Loucy (cell line): ENCODE data around the gene TRAF3IP1.

Experiments
- H2AFZ ChIP-seq: fragments of 200-600 bp; sonication (generic); 2 replicates; pipeline ENCODE4 v1.6.0; 2016; ENCODE audit warnings: antibody characterized with exemption, mild to moderate bottlenecking, low read length, moderate library complexity
- H3F3A ChIP-seq: fragments of 200-600 bp; 2 replicates; pipeline ENCODE4 v1.6.0; 2016; ENCODE audit warnings: antibody characterized with exemption, low read depth, mild to moderate bottlenecking
- H3K27me3 ChIP-seq: fragments of 200-600 bp; sonication (generic); 2 replicates; pipeline ENCODE4 v1.6.1; 2014; ENCODE audit warnings: low read length, mild to moderate bottlenecking; ENCODE audit not compliant: insufficient read depth, poor library complexity, severe bottlenecking
- H3K36me3 ChIP-seq: fragments of 200-600 bp; sonication (generic); 2 replicates; pipeline ENCODE4 v1.6.1; 2016; ENCODE audit warnings: low read length; ENCODE audit not compliant: insufficient read depth
- H3K4me1 ChIP-seq: fragments of 200-600 bp; sonication (generic); 2 replicates; pipeline ENCODE4 v1.5.1; 2014; ENCODE audit warnings: low read length, mild to moderate bottlenecking; ENCODE audit not compliant: insufficient read depth, poor library complexity, severe bottlenecking
- H3K4me2 ChIP-seq: fragments of 200-600 bp; sonication (generic); 2 replicates; pipeline ENCODE4 v1.6.0; 2014; ENCODE audit warnings: antibody characterized with exemption, low read length, low read depth, mild to moderate bottlenecking; ENCODE audit not compliant: poor library complexity, severe bottlenecking
- H3K4me3 ChIP-seq: fragments of 200-600 bp; sonication (generic); 2 replicates; pipeline ENCODE4 v1.5.1; 2014; ENCODE audit warnings: low read length, mild to moderate bottlenecking, mixed read lengths; ENCODE audit not compliant: poor library complexity, severe bottlenecking
- H3K79me2 ChIP-seq: fragments of 200-600 bp; sonication (generic); 2 replicates; pipeline ENCODE4 v1.6.1; 2014; ENCODE audit warnings: low read length; ENCODE audit not compliant: insufficient read depth
- H3K9ac ChIP-seq: fragments of 200-600 bp; sonication (generic); 2 replicates; pipeline ENCODE4 v1.6.0; 2014; ENCODE audit warnings: mild to moderate bottlenecking, low read depth, low read length, moderate library complexity; ENCODE audit not compliant: poor library complexity, severe bottlenecking
- H3K9me2 ChIP-seq: fragments of 200-600 bp; sonication (generic); replicated peaks from 2 replicates; pipeline ENCODE4 v1.6.1; 2016; ENCODE audit warnings: low read depth, low read length, mixed read lengths
- H3K9me3 ChIP-seq: fragments of 200-600 bp; sonication (generic); 2 replicates; pipeline ENCODE4 v1.6.1; 2014; ENCODE audit warnings: mild to moderate bottlenecking, antibody characterized with exemption, low read length, low read depth; ENCODE audit not compliant: insufficient read depth
- H4K20me1 ChIP-seq: fragments of 200-600 bp; sonication (generic); 2 replicates; pipeline ENCODE4 v1.6.0; 2014; ENCODE audit warnings: antibody characterized with exemption, low read length, mild to moderate bottlenecking; ENCODE audit not compliant: insufficient read depth, poor library complexity, severe bottlenecking
- EZH2phosphoT487 ChIP-seq: fragments of 200-600 bp; IDR thresholded peaks from 2 replicates; pipeline ENCODE4 v1.6.1; 2018; ENCODE audit warnings: antibody characterized with exemption, mild to moderate bottlenecking, moderate library complexity, borderline replicate concordance
- TF ChIP-seq, protein P1 (sequence below): fragments of 200-600 bp; sonication (generic); conservative IDR thresholded peaks from 2 replicates; pipeline ENCODE4 v1.5.1; 2014; ENCODE audit warnings: mild to moderate bottlenecking, antibody characterized with exemption, low read length

TRAF3IP1 gene

DNA sequence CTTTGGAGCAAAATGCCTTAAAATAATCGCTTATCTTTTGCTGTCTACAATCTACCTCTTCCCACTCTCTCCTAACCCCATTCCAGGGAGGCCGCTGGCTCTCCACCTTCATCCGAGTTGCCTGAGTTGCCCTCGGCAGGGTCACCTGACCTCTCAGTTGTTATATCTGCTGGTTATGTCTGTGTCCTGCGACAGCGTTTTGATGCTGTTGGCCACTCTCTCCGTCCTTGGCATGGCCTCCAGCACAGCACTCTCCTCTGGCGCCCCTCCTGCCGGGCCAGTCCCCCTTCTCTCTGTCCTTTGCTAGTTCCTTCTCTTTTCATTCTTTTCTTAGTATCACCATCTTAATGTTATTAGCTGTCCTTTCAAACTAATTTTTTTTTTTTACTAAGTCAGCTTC lies 41.6 kb downstream of the TRAF3IP1 start:
- Histone ChIP-seq H2AFZ (no peak overlapping the region), H3K9me3 (no peaks in the 10 kb centered on the region), H4K20me1 (no peaks in the 10 kb centered on the region), H3K27me3 (no peaks in the 10 kb centered on the region), H3F3A (no peaks in the 10 kb centered on the region), H3K36me3 (no peaks in the 10 kb centered on the region; the same call in 1 of the 2 replicates), H3K79me2 (no peaks in the 10 kb centered on the region), H3K9ac (no peak overlapping the region), H3K4me3 (no peak overlapping the region), H3K4me2 (no peak overlapping the region), H3K4me1 (no peaks in the 10 kb centered on the region), H3K9me2 (no peaks in the 10 kb centered on the region)
- TF ChIP-seq EZH2phosphoT487 = no peak
- TF ChIP-seq, protein P1, sequence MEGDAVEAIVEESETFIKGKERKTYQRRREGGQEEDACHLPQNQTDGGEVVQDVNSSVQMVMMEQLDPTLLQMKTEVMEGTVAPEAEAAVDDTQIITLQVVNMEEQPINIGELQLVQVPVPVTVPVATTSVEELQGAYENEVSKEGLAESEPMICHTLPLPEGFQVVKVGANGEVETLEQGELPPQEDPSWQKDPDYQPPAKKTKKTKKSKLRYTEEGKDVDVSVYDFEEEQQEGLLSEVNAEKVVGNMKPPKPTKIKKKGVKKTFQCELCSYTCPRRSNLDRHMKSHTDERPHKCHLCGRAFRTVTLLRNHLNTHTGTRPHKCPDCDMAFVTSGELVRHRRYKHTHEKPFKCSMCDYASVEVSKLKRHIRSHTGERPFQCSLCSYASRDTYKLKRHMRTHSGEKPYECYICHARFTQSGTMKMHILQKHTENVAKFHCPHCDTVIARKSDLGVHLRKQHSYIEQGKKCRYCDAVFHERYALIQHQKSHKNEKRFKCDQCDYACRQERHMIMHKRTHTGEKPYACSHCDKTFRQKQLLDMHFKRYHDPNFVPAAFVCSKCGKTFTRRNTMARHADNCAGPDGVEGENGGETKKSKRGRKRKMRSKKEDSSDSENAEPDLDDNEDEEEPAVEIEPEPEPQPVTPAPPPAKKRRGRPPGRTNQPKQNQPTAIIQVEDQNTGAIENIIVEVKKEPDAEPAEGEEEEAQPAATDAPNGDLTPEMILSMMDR = no peak

DNA sequence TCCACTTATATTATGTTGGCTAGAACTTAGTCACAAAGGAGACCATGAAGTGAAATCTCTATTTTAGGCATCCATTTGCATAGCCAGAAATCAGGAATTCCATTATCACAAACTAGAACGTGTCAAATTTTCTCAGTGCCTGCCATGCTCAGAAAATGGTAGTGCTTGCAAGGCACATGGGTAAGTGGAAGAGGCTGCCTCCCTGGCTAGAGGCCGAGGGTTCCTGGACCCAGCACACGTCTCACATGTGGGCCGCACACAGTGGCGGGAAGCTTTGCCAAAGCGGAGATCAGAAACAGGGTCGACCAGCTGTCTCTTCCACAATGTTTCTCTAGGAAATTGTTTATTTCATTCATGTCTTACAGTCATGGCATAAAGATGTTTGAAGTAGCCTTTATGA lies 42.3 kb downstream of the TRAF3IP1 start:
- Histone ChIP-seq H4K20me1 (no peaks in the 10 kb centered on the region), H2AFZ (no peak overlapping the region), H3K36me3 (no peaks in the 10 kb centered on the region; the same call in 1 of the 2 replicates)

DNA sequence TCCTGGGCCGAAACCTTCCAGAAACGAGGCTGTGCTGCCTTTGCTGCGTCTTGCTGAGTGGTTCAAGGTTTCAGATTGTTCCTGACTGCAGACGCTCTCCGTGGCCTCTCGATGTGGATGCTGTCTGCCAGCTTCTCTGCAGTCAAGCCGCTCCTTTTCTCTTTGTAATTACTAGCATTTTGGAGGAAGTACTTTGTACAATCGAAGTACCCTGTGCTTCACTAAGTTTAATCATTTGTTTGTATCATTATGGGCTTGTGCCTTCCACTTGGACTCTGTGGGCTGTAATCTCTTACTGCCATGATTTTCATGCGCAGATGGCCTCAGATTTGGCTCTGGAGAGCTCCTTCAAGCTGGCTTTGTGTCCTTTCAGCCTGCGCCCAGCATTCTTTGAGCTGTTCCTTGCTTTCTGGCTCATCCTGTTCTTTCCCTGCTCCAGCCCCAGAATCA lies 49.3 kb downstream of the TRAF3IP1 start:
- no peak overlapping the region for H2AFZ ChIP-seq
- no peaks in the 10 kb centered on the region for H3K9me2 ChIP-seq
- H3K4me1 ChIP-seq = no peaks in the 10 kb centered on the region
- no peaks in the 10 kb centered on the region for H3F3A ChIP-seq
- TF ChIP-seq, protein P1 = no peak
- no peak for TF ChIP-seq EZH2phosphoT487
- no peaks in the 10 kb centered on the region for H3K9me3 ChIP-seq
- H3K4me3 ChIP-seq = no peak overlapping the region
- H3K9ac ChIP-seq = no peak overlapping the region
- H3K27me3 ChIP-seq = no peaks in the 10 kb centered on the region
- no peak overlapping the region for H3K4me2 ChIP-seq
- H4K20me1 ChIP-seq = no peaks in the 10 kb centered on the region
- H3K79me2 ChIP-seq = no peaks in the 10 kb centered on the region
- no peaks in the 10 kb centered on the region for H3K36me3 ChIP-seq

More for the DNA sequence above, 42.3 kb downstream of the TRAF3IP1 start:
- no peak for TF ChIP-seq EZH2phosphoT487
- TF ChIP-seq, protein P1 = no peak
- Histone ChIP-seq H3K79me2 (no peaks in the 10 kb centered on the region), H3K4me3 (no peak overlapping the region), H3K9me3 (no peaks in the 10 kb centered on the region), H3K4me1 (no peaks in the 10 kb centered on the region), H3K9ac (no peak overlapping the region), H3K4me2 (no peak overlapping the region), H3F3A (no peaks in the 10 kb centered on the region), H3K9me2 (no peaks in the 10 kb centered on the region), H3K27me3 (no peaks in the 10 kb centered on the region)
